HCT116 (cell line): ENCODE data around the gene DOCK1. TPM values are rescaled to one million over a fixed set of nuclear protein-coding genes. Genes with fewer than 3 reads are reported as not detected.

Experiments
- ATAC-seq: fragments of 200-7000 bp; cut with Tn5 transposase; 2 replicates; pipeline ENCODE4 v1.9.1; 2020; ENCODE audit warnings: mild to moderate bottlenecking, moderate library complexity
- BruUV-seq: library from RNA; stranded (reverse); fragments of 400-500 nt; replicated peaks from 2 replicates; lab custom pipeline; 2021; lab: Mats Ljungman, UMichigan
- CTCF ChIA-PET: fragments of 300-600 bp; sonication (Branson Sonifier 250); formaldehyde crosslinking; loops from one replicate; lab custom pipeline; 2021; ENCODE audit warnings: antibody characterized with exemption; lab: Charles Lee
- POLR2A ChIA-PET: fragments of 300-600, 350-600 bp; sonication (Branson Sonifier 250); formaldehyde crosslinking; loops from one replicate; lab custom pipeline; 2021; ENCODE audit warnings: antibody characterized with exemption; lab: Charles Lee
- RAD21 ChIA-PET, 2 experiments: fragments of 300-600 bp; sonication (Branson Sonifier 250); formaldehyde crosslinking; loops; one replicate each; lab custom pipeline; 2023; ENCODE audit warnings: low total read pairs in 2 of 2; ENCODE audit not compliant: uncharacterized antibody in 2 of 2, unreplicated experiment in 2 of 2, low non-redundant PET in 1 of 2; lab: Charles Lee
- DNase-seq: peaks from one replicate; pipeline ENCODE4 v3.0.0-alpha.2; 2010; ENCODE audit warnings: low read depth, low spot score
- H2AFZ ChIP-seq: fragments of 200-600 bp; shearing (Covaris generic), sonication (generic); 2 replicates; pipeline ENCODE4 v1.6.1; 2017; ENCODE audit warnings: low read depth, mixed run types, mixed read lengths, antibody characterized with exemption, low read length; ENCODE audit not compliant: poor library complexity, severe bottlenecking
- H3K27ac ChIP-seq: 2 replicates; pipeline ENCODE4 v1.5.1; 2012; ENCODE audit warnings: low read depth, low read length
- H3K27me3 ChIP-seq: fragments of 200-600 bp; sonication (generic); 2 replicates; pipeline ENCODE4 v1.6.1; 2016; ENCODE audit warnings: mixed run types, low read length, mixed read lengths; ENCODE audit not compliant: insufficient read depth
- H3K36me3 ChIP-seq, 2 experiments: fragments of 200-500 bp in 1 of 2; fragments of 200-600 bp in 1 of 2; sonication (Bioruptor generic) in 1 of 2; sonication (generic) in 1 of 2; 2 replicates each; pipeline versions ENCODE4 v1.5.1 to v1.6.1; 2014 to 2016; ENCODE audit warnings: low read length in 2 of 2, inconsistent platforms in 1 of 2, mixed read lengths in 1 of 2, mixed run types in 1 of 2; ENCODE audit not compliant: insufficient read depth in 2 of 2, control insufficient read depth in 1 of 2
- H3K4me1 ChIP-seq, 2 experiments: fragments of 200-600 bp in 1 of 2; sonication (generic) in 1 of 2; 2 replicates each; pipeline versions ENCODE4 v1.5.1 to v1.6.1; 2012 to 2017; ENCODE audit warnings: low read length in 2 of 2, inconsistent platforms in 1 of 2, mild to moderate bottlenecking in 1 of 2, mixed read lengths in 1 of 2, mixed run types in 1 of 2, moderate library complexity in 1 of 2; ENCODE audit not compliant: insufficient read depth in 2 of 2, control insufficient read depth in 1 of 2
- H3K4me2 ChIP-seq: fragments of 200-600 bp; sonication (generic); 2 replicates; pipeline ENCODE4 v1.6.1; 2017; ENCODE audit warnings: mixed run types, low read length, mixed read lengths
- H3K4me3 ChIP-seq, 2 experiments: fragments of 200-600 bp in 1 of 2; sonication (generic) in 1 of 2; replicated peaks in 1 of 2; 2 replicates each; pipeline ENCODE4 v1.5.1; 2011 to 2016; ENCODE audit warnings: low read length in 2 of 2, control low read depth in 1 of 2, low read depth in 1 of 2, mild to moderate bottlenecking in 1 of 2, mixed read lengths in 1 of 2, mixed run types in 1 of 2
- H3K79me2 ChIP-seq: fragments of 200-600 bp; sonication (generic); 2 replicates; pipeline ENCODE4 v1.6.1; 2017; ENCODE audit warnings: mild to moderate bottlenecking, mixed run types, low read length, moderate library complexity, mixed read lengths; ENCODE audit not compliant: insufficient read depth
- H3K9ac ChIP-seq: fragments of 200-600 bp; sonication (generic); 2 replicates; pipeline ENCODE4 v1.6.1; 2016; ENCODE audit warnings: low read length, mixed read lengths
- H3K9me2 ChIP-seq: fragments of 200-600 bp; sonication (generic), shearing (Covaris generic); 2 replicates; pipeline ENCODE4 v1.6.1; 2017; ENCODE audit warnings: mixed run types, mild to moderate bottlenecking, moderate library complexity; ENCODE audit not compliant: insufficient read depth
- H3K9me3 ChIP-seq, 2 experiments: fragments of 200-500 bp in 1 of 2; fragments of 200-600 bp in 1 of 2; sonication (Bioruptor generic) in 1 of 2; sonication (generic) in 1 of 2; 2 replicates each; pipeline ENCODE4 v1.6.1; 2014 to 2017; ENCODE audit warnings: low read length in 2 of 2, mixed read lengths in 2 of 2, inconsistent platforms in 1 of 2, low read depth in 1 of 2, mild to moderate bottlenecking in 1 of 2, mixed run types in 1 of 2, moderate library complexity in 1 of 2; ENCODE audit not compliant: control insufficient read depth in 1 of 2, insufficient read depth in 1 of 2
- H4K20me1 ChIP-seq: fragments of 200-600 bp; sonication (generic), shearing (Covaris generic); 2 replicates; pipeline ENCODE4 v1.6.1; 2017; ENCODE audit warnings: mixed run types, mild to moderate bottlenecking, moderate library complexity; ENCODE audit not compliant: insufficient read depth
- ATF3 ChIP-seq: IDR thresholded peaks from 2 replicates; pipeline ENCODE4 v1.6.1; 2012
- CEBPB ChIP-seq: IDR thresholded peaks from 2 replicates; pipeline ENCODE4 v1.6.1; 2012; ENCODE audit warnings: low read depth
- EGR1 ChIP-seq: IDR thresholded peaks from 2 replicates; pipeline ENCODE4 v1.6.1; 2012; ENCODE audit warnings: low read depth
- ELF1 ChIP-seq: IDR thresholded peaks from 2 replicates; pipeline ENCODE4 v1.6.1; 2012; ENCODE audit warnings: low read depth, borderline replicate concordance
- EZH2phosphoT487 ChIP-seq: fragments of 200-600 bp; IDR thresholded peaks from 2 replicates; pipeline ENCODE4 v1.6.1; 2018; ENCODE audit warnings: antibody characterized with exemption, borderline replicate concordance
- POLR2A ChIP-seq: IDR thresholded peaks from 2 replicates; pipeline ENCODE4 v1.7.0; 2011; ENCODE audit warnings: borderline replicate concordance; ENCODE audit not compliant: insufficient read depth, insufficient read length; ENCODE audit errors: extremely low read depth
- REST ChIP-seq: IDR thresholded peaks from 2 replicates; pipeline ENCODE4 v1.6.1; 2012; ENCODE audit warnings: low read depth
- SIN3A ChIP-seq: IDR thresholded peaks from 2 replicates; pipeline ENCODE4 v1.6.1; 2012; ENCODE audit warnings: low read depth
- SRF ChIP-seq: IDR thresholded peaks from 2 replicates; pipeline ENCODE4 v1.6.1; 2012; ENCODE audit warnings: low read depth
- ZFX ChIP-seq: fragments of 450-650 bp; IDR thresholded peaks from 2 replicates; pipeline ENCODE4 v1.6.1; 2017
- intact Hi-C: fragments of 100-400 bp; cut with micrococcal nuclease; formaldehyde crosslinking; loops from 2 replicates; pipeline ENCODE4 v1.10.0; 2022
- total RNA-seq: library from RNA; stranded (reverse); gene quantifications from one replicate; pipeline ENCODE4 v1.2.1, GENCODE V29; 2021; ENCODE audit not compliant: unreplicated experiment
- TF ChIP-seq, protein P1 (sequence below): IDR thresholded peaks from 2 replicates; pipeline ENCODE4 v1.6.1; 2012

Gene DOCK1
- total RNA-seq, 1 experiment from 2014 or later, result 46.5 TPM

- ATAC-seq (no peak), DNase-seq (no peak)
- Histone ChIP-seq H3K9me2 (no peaks in the 10 kb centered on the region), H3K36me3 (no peaks in the 10 kb centered on the region), H3K4me3 (no peak overlapping the region), H4K20me1 (no peaks in the 10 kb centered on the region), H2AFZ (no peak overlapping the region), H3K79me2 (no peaks in the 10 kb centered on the region), H3K4me2 (no peak overlapping the region), H3K4me1 (no peaks in the 10 kb centered on the region), H3K27ac (no peak overlapping the region), H3K9me3 (no peaks in the 10 kb centered on the region), H3K27me3 (no peaks in the 10 kb centered on the region), H3K9ac (no peak overlapping the region)
- intact Hi-C loops, result no loop called here
- CTCF ChIA-PET, result no interaction called here
- no TSS peak for BruUV-seq
- TF ChIP-seq REST, result no peak
- TF ChIP-seq EGR1, result no peak
- no peak for TF ChIP-seq ELF1
- TF ChIP-seq CEBPB, result no peak
- no peak for TF ChIP-seq ATF3
- TF ChIP-seq, protein P1, sequence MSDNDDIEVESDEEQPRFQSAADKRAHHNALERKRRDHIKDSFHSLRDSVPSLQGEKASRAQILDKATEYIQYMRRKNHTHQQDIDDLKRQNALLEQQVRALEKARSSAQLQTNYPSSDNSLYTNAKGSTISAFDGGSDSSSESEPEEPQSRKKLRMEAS, result no peak
- TF ChIP-seq SIN3A, result no peak
- TF ChIP-seq SRF, result no peak
- TF ChIP-seq POLR2A, result no peak
- no peak for TF ChIP-seq EZH2phosphoT487
- no peak for TF ChIP-seq ZFX
- POLR2A ChIA-PET, result no interaction called here
- RAD21 ChIA-PET, result no interaction called here
These were observed 349.0 kb downstream of the DOCK1 start for GRCh38 chr10:127254276-127254675.
